SK-N-SH treated with all-trans-retinoic acid at 6 μM for 48 hours (cell line): Measurements from ENCODE around the gene SH3D19.

Experiments used
- CSRNP3 ChIP-seq: fragments of 250-450 bp; sonication (Bioruptor Pico); IDR thresholded peaks from 2 replicates; pipeline ENCODE4 v1.5.1; 2021; ENCODE audit warnings: mild to moderate bottlenecking, moderate library complexity
- PATZ1 ChIP-seq: fragments of 250-450 bp; sonication (Bioruptor Pico); IDR thresholded peaks from 2 replicates; pipeline ENCODE4 v1.8.0; 2020; ENCODE audit warnings: mild to moderate bottlenecking, moderate library complexity, borderline replicate concordance
- ZFP30 ChIP-seq: fragments of 450-650 bp; formaldehyde crosslinking; IDR thresholded peaks from 2 replicates; pipeline ENCODE4 v1.5.0; 2022; ENCODE audit warnings: mild to moderate bottlenecking, moderate library complexity

GRCh38 chr4:151094290-151094751 is 231.1 kb downstream of the SH3D19 start:
- no peak for TF ChIP-seq ZFP30
- TF ChIP-seq CSRNP3 (CRISPR knock-in tag), result no peak
- TF ChIP-seq PATZ1 (CRISPR knock-in tag), result no peak
